GM19328 (cell line): Measurements from ENCODE around the gene LTBP4.
"Not testable (repeated sequence)": the region's sequence is repeated elsewhere in the genome, so short reads cannot be mapped to it uniquely, and the experiment has no call there.

ENCODE experiments used
- ATAC-seq: cut with Tn5 transposase; IDR thresholded peaks from one replicate; pipeline ENCODE4 v1.9.1; 2021; ENCODE audit warnings: mild to moderate bottlenecking, moderate library complexity; ENCODE audit not compliant: unreplicated experiment

LTBP4 gene, protein sequence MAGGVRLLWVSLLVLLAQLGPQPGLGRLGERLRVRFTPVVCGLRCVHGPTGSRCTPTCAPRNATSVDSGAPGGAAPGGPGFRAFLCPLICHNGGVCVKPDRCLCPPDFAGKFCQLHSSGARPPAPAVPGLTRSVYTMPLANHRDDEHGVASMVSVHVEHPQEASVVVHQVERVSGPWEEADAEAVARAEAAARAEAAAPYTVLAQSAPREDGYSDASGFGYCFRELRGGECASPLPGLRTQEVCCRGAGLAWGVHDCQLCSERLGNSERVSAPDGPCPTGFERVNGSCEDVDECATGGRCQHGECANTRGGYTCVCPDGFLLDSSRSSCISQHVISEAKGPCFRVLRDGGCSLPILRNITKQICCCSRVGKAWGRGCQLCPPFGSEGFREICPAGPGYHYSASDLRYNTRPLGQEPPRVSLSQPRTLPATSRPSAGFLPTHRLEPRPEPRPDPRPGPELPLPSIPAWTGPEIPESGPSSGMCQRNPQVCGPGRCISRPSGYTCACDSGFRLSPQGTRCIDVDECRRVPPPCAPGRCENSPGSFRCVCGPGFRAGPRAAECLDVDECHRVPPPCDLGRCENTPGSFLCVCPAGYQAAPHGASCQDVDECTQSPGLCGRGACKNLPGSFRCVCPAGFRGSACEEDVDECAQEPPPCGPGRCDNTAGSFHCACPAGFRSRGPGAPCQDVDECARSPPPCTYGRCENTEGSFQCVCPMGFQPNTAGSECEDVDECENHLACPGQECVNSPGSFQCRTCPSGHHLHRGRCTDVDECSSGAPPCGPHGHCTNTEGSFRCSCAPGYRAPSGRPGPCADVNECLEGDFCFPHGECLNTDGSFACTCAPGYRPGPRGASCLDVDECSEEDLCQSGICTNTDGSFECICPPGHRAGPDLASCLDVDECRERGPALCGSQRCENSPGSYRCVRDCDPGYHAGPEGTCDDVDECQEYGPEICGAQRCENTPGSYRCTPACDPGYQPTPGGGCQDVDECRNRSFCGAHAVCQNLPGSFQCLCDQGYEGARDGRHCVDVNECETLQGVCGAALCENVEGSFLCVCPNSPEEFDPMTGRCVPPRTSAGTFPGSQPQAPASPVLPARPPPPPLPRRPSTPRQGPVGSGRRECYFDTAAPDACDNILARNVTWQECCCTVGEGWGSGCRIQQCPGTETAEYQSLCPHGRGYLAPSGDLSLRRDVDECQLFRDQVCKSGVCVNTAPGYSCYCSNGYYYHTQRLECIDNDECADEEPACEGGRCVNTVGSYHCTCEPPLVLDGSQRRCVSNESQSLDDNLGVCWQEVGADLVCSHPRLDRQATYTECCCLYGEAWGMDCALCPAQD (N-terminal part only)

DNA sequence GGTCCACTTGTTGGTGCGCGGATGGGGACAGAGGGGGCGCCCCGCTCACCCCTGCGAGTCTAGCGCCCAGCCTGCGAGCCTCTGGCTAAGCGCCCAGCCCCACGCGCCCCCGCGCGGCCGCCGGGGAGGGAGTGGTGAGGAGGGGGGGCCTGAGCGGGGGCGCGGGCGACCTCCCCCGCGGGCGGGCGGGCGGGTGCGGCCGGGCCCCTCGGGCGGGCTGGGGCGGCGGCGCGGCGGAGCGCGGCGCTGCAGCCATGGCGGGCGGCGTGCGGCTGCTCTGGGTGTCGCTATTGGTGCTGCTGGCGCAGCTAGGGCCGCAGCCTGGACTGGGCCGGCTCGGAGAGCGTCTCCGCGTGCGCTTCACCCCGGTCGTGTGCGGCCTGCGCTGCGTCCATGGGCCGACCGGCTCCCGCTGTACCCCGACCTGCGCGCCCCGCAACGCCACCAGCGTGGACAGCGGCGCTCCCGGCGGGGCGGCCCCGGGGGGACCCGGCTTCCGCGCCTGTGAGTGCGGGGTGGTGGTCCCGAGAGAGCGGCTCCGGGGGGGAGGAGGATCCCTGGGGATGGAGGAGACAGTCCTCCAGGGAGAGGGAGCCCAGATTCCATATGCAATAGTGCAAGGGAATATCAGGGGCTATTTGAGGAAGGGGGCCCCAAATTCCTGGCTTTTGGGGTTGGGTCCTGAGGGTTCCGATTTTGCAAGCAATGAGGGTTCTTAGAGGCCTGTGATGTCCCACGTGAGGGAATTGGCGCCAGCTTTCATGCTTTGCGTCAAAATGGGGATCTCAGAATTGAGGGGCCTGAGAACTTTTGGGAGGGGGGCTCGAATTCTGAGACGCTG is at the start of gene LTBP4:
TSS of gene LTBP4 (plus strand) at position 236 of the 841 bp plus-strand sequence. CDS start at position 255, 19 bp downstream.
- ATAC-seq, result no peak

DNA sequence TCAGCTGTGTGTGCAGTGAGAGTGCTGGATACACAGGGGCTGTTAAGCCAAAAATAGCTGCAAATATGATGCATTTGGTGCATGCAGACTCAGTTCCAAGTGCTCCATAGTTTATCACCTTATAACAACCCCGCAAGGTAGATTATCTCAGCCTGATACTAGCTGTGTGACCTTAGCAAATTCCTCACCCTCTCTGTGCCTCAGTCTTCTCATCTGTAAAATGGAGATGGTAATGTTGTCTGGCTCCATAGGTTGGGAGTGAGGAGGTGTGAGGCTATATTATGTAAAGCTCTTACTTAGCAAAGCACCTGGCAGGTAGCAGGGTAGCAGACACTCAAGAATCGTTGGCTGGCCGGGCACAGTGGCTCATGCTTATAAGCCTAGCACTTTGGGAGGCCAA is 48.3 kb upstream of the LTBP4 start:
- no peak for ATAC-seq

DNA sequence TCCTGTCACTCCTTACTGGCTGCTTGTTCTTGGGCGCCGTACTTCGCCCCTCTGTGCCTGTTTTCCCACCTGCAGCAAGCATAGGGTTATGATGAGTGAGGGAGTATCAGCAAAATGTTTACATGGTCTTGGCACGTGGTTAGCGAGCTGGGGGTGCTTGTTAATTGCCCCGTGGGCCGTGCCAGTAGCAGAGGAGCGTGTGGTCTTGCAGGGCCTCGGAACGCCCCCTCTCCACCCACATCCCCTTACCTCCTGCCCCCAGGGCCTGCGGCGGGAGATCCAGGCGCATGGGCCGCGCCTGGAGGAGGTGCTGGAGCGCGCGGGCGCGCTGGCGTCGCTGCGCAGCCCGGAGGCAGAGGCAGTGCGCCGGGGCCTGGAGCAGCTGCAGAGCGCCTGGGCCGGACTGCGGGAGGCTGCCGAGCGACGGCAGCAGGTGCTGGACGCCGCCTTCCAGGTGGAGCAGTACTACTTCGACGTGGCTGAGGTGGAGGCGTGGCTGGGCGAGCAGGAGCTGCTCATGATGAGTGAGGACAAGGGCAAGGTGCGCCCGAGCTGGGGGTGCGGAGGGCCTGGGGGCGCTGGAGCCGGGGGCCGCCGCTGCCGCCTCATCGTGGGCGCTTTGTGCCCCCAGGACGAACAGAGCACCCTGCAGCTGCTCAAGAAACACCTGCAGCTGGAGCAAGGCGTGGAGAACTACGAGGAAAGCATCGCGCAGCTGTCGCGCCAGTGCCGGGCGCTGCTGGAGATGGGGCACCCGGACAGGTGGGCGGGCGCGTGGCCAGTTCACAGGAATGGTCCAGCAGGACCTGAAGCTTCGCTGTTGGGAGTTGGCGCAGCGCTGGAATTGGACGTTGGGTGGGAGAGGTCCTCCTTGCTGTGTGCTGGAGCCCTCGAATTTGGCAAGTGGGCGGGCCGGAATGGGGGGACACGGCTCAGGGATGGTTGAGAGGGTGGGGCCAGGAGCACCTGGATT is 47.0 kb upstream of the LTBP4 start:
- no peak for ATAC-seq

DNA sequence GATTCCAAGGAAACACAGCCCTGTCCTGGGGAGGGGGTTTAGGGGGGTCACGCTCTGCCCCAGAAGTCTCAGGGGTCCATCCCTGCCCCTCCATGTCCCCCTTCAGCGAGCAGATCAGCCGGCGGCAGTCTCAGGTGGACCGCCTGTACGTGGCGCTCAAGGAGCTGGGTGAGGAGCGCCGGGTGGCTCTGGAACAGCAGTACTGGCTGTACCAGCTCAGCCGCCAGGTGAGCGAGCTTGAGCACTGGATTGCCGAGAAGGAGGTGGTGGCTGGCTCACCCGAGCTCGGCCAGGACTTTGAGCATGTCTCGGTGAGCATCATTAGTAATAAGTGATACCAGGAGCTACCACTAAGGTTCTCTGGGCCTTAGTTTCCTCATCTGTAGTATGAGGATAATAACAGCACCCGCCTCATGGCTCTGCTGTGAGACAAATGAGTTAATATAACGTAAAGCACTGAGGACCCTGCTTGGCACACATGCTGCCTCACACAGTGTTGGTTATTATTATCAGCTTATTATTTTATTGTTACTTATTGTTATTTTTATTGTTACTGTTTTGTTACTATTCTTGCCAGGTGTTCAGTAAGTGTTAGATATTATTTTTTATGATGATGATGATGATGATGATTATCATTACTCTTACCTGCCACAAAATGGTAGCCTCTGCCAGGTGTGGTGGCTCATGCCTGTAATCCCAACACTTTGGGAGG is 45.0 kb upstream of the LTBP4 start:
- ATAC-seq, result no peak

DNA sequence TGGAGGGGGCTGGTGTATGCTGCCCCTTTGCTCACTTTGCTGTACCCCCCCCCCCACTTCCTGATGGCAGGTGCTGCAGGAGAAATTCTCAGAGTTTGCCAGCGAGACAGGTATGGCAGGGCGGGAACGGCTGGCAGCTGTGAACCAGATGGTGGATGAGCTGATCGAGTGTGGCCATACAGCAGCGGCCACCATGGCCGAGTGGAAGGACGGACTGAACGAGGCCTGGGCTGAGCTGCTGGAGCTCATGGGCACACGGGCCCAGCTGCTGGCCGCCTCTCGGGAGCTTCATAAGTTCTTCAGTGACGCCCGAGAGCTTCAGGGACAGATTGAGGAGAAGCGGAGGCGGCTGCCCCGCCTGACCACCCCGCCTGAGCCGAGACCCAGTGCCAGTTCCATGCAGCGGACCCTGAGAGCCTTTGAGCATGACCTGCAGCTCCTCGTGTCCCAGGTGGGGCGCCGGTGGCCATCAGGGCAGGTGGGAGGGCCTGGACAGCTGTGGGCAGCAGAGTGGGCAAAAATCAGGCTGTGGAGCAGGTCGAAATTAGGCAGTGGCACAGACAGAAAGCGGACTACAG is 44.1 kb upstream of the LTBP4 start:
- ATAC-seq, result no peak

DNA sequence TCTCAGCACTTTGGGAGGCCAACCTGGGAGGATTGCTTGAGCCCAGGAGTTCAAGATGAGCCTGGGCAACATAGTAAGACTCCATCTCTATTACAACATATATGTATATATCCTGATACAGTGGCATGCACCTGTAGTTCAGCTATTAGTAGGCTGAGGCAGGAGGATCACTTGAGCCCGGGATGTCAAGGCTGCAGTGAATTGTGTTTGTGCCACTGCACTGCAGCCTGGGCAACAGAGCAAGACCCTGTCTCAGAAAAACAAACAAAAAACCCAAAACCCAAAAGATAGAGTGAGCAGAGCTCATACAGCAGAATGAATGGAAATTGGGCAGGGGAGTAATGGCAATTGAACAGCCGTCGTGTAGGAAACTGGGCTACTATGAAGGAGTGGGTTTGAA is 41.8 kb upstream of the LTBP4 start:
- no peak for ATAC-seq

DNA sequence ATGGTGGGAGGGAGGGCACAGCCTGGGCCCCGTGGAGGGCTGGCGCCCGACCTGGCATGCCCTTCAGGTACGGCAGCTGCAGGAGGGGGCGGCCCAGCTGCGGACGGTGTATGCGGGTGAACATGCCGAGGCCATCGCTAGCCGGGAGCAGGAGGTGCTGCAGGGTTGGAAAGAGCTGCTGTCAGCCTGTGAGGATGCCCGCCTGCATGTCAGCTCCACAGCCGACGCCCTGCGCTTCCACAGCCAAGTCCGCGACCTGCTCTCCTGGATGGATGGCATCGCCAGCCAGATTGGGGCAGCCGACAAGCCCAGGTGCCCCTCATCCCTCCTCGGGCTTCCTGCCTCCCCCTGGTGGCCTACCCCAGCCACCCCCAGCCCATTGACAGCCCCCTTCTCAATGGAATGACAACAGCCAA is 41.1 kb upstream of the LTBP4 start:
- ATAC-seq, result no peak

DNA sequence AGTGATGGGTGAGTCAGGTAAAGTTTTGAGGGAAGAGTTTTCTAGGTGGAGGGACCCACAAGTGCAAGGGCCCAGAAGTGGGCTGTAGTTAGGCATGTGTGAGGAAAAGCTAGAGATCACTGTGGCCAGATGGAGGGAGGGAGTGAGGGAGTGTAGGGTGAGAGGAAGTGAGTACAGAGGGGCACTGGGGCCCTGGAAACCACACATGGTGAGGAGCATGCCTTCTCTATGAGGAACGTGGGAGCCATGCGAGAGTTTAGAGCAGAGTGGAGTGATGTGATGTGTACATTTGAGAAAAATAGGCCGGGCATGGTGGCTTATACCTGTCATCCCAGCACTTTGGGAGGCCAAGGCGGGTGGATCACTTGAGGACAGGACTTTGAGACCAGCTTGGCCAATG is 39.2 kb upstream of the LTBP4 start:
- no peak for ATAC-seq

DNA sequence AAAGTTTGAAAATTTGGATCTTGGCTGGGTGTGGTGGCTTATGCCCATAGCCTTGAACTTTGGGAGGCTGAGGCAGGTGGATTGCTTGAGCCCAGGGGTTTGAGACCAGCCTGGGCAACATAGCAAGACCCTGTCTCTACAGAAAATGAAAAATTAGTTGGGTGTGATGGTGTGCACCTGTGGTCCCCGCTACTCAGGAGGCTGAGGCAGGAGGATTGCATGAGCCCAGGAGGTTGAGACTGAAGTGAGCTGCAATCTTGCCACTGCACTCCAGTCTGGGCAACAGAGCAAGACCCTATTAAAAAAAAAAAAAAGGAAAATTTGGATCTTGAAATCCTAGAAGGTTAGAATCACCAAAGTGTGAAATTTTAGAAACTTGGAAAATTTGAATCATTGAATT is 36.6 kb upstream of the LTBP4 start:
- not testable (repeated sequence) for ATAC-seq

DNA sequence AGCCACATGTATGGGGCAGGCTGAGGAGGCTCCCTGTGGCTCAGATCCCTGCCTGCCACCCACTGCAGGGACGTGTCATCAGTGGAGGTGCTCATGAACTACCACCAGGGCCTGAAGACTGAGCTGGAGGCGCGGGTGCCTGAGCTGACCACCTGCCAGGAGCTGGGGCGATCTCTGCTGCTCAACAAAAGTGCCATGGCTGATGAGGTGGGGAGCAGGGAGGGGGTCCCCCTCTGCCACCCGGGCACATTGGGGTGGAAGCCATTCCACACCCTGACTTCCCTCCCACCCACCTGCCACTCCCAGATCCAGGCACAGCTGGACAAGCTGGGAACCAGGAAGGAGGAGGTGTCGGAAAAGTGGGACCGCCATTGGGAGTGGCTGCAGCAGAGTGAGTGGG is 35.8 kb upstream of the LTBP4 start:
- ATAC-seq, result no peak

DNA sequence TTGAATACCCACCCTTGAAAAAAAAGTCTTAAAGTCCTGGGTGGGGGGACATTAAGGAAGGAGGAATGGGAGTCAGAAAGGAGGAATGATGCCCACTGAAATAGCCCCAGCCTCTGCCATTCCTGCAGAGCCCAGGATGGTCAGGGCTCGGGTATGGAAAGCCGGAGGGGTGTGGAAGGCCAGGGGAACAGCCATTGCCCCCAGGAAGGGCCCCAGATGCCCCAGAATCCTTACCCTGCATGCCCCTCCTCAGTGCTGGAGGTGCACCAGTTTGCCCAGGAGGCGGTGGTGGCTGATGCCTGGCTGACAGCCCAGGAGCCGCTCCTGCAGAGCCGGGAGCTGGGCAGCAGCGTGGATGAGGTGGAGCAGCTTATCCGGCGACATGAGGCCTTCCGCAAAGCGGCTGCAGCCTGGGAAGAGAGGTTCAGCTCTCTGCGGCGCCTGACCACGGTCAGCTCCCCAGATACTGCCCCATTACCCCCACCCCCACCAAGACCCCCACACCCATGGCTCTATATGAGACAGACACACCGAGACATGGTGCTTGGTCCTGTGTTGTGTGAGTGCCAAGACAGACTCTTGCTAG is 35.2 kb upstream of the LTBP4 start:
- ATAC-seq, result no peak

DNA sequence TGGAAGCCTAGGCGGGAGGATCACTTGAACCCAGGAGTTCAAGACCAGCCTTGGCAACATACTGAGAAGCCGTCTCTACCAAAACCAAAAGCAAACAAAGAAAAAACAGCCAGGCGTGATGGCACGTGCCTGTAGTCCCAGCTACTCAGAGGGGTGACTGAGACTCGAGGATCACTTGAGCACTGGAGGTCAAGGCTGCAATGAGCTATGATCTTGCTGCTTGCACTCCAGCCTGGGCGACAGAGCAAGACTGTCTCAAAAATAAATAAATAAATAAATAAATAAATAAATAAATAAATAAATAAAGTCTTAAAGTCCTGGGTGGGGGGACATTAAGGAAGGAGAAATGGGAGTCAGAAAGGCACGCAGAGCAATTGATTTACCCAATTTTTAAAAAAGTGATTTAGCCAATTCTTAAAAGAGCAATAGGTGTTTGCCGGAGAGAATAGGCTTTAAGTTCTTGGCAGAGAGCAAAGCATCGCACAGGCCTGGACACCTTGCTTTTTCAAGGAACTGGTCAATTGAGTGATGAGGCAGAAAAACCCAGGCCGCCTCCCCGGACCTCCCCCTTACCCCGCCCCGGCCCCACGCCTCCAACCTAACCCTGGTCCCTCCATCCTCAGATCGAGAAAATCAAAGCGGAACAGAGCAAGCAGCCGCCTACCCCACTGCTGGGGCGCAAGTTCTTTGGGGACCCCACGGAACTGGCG is 34.0 kb upstream of the LTBP4 start:
- no peak for ATAC-seq

DNA sequence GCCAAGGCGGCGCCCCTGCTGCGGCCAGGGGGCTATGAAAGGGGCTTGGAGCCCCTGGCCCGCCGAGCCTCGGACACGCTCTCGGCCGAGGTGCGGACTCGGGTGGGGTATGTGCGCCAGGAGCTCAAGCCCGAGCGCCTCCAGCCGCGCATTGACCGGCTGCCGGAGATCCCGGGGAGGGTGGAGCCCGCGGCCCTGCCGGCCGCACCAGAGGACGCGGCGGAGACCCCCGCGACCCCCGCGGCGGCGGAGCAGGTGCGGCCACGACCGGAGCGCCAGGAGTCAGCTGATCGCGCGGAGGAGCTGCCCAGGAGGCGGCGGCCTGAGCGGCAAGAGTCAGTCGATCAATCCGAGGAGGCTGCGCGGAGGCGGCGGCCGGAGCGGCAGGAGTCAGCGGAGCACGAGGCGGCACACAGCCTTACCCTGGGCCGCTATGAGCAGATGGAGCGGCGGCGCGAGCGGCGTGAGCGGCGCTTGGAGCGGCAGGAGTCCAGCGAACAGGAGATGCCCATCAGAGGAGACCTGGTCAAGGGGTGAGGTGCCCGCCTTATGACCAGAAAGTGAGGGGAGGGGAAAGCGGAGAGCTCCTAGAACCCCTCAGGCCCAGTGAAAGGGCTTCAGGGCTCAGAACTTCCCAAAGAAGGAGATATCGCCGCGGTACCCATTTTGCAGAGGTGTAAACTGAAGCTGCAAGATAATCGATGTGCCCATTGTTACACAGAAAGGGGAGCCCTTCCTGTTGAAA is 33.2 kb upstream of the LTBP4 start:
- ATAC-seq, result no peak

DNA sequence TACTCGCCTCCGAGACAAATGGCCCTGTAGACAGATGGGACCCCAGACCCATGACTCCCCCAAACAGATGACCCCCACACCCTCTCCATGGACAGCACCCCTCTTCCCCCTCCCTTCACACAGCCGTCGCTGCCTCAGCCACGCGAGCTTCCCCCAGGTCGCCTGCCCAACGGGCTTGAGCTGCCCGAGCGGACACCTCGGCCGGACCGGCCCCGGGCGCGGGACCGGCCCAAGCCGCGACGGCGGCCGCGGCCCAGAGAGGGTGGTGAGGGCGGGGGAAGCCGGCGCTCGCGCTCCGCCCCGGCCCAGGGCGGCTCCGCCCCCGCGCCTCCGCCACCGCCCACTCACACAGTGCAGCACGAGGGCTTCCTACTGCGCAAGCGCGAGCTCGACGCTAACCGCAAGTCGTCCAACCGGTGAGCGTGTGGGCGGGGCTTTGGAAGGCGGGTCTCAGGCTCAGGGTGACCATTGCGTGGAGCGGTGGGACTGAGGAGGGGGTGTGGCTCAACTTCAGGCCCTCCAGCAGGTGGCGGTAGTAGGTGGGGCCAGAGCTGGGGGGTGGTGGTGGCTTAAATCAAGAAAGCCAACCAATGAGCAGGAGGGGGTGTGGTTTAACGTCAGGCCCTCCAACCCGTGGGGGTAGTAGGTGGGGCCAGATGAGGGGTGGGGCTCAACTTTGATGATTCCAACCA is 30.7 kb upstream of the LTBP4 start:
- peak; percentile 86 for ATAC-seq

DNA sequence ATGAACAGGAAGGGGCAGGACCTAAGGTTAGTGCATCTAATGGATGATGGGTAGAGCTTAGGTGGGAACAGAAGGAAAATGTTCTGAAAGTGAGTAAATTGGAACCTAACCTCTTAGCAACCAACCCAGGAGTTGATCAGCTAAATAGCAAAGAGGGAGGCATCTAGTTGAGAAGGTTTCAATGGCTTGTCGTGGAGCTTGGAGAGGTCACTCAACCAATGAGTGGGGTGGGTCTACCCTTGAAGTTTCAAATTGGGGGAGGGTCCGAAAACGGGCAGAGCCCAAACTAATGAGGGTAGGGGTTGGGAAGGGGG is 30.2 kb upstream of the LTBP4 start:
- no peak for ATAC-seq
